ENCODE measurements around the gene CTCFL. TPM values are rescaled to one million over a fixed set of nuclear protein-coding genes. Genes with fewer than 3 reads are reported as not detected.

Gene CTCFL
- total and polyA plus RNA-seq, 2 of the 8 experiments (the other 6 are each of a cell fraction or from before 2014, with no cell fraction given) = 0.30 to 0.80 TPM

DNA sequence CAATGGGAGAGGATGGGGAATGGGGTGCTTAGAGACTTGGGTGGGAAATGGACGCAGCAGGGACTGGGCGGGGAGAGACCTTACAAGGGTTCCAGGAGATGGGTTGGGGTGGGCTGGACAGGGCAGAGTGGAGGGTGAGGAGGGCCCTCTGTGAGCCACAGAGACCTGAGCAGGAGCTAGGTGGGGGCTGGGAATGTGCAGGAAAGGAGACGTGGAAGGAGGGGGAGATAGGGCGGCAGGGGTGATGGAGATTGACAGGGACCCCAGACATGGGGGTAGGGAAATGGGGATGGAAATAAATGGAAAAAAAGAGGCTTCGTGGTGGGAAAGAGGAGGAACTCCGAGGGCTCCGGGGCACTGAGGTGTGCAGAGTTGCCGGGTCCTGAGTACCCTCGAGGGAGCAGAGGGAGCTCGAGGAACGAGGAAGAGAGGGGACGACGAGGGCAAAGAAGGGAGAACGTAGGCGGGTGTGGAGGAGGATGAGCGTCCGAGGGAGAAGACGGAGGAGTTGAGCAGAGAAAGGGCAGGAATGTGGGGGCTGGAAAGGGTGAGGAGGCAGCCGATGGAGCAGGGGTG, 2.0 kb upstream of the CTCFL start (continued):
- TF ChIP-seq RNF2 (IDR thresholded peaks at IDR 0.05; ENCODE audit: borderline replicate concordance, low read depth, low read length, missing control alignments, poor library complexity, severe bottlenecking) = no peak
- TF ChIP-seq CTCF (IDR thresholded peaks at IDR 0.05; ENCODE audit: control extremely low read depth in 1 of 3, insufficient read depth in 1 of 3, low read depth in 1 of 3, low read length in 3 of 3) = no peak

Measured in H1 (cell line).